ENCODE measurements around the gene HOXB2.

HOXB2 gene

GRCh38 chr17:48545022-48545375 is at the start of gene HOXB2:
Gene HOXB2, minus strand, starts transcription at chr17:48545109. Its CDS starts 198 bp downstream, at chr17:48544911.
- DNase-seq, result no peak

GRCh38 chr17:48593840-48594537 is 49.1 kb upstream of the HOXB2 start:
- DNase-seq, result peak; percentile 82

GRCh38 chr17:48593126-48593829 is 48.4 kb upstream of the HOXB2 start, which contains the start of gene HOXB5:
Gene HOXB5, minus strand, starts transcription at chr17:48593779. Its CDS starts 97 bp downstream, at chr17:48593682.
- DNase-seq, result no peak

GRCh38 chr17:48592577-48592976 is 47.7 kb upstream of the HOXB2 start:
- DNase-seq, result no peak

GRCh38 chr17:48592057-48592514 is 47.2 kb upstream of the HOXB2 start:
- DNase-seq, result no peak

- DNase-seq, result no peak
Measured at GRCh38 chr17:48591255-48592056, 46.5 kb upstream of the HOXB2 start.

- DNase-seq, result no peak
Measured at GRCh38 chr17:48590607-48591161, 45.8 kb upstream of the HOXB2 start.

- no peak for DNase-seq
Measured at GRCh38 chr17:48589831-48590606, 45.1 kb upstream of the HOXB2 start, which contains the start of gene HOXB3. Gene HOXB3, minus strand, starts transcription at chr17:48590241. Its CDS starts 37,767 bp downstream, at chr17:48552474.

- no peak for DNase-seq
Measured at GRCh38 chr17:48589060-48589830, 44.3 kb upstream of the HOXB2 start.

- DNase-seq, result no peak
Measured at GRCh38 chr17:48588528-48588927, 43.6 kb upstream of the HOXB2 start.

GRCh38 chr17:48588074-48588415 is 43.1 kb upstream of the HOXB2 start:
- DNase-seq, result no peak

GRCh38 chr17:48587276-48588073 is 42.6 kb upstream of the HOXB2 start:
- DNase-seq, result no peak

GRCh38 chr17:48586355-48587258 is 41.7 kb upstream of the HOXB2 start:
- no peak for DNase-seq

- no peak for DNase-seq
Measured at GRCh38 chr17:48584223-48584741, 39.4 kb upstream of the HOXB2 start.

- no peak for DNase-seq
Measured at GRCh38 chr17:48583708-48584222, 38.9 kb upstream of the HOXB2 start.

GRCh38 chr17:48582750-48583069 is 37.8 kb upstream of the HOXB2 start:
- no peak for DNase-seq

- no peak for DNase-seq
Measured at GRCh38 chr17:48579760-48580554, 35.0 kb upstream of the HOXB2 start.

- no peak for DNase-seq
Measured at GRCh38 chr17:48579471-48579759, 34.5 kb upstream of the HOXB2 start.

Measured in stimulated activated CD4-positive, alpha-beta T cell treated with anti-CD3 and anti-CD28 coated beads, Interleukin-12 subunit alpha, Interleukin-12 subunit beta, amount 100 ng/mL, for 4 hours (primary cell).